ENCODE data around the gene RASA3.

- no peak for TF ChIP-seq GATA3 (IDR thresholded peaks at IDR 0.05; ENCODE audit: low read depth, low read length)
- no peak for TF ChIP-seq GATA2 (IDR thresholded peaks at IDR 0.05; ENCODE audit: low read depth, low read length)
Measured at GRCh38 chr13:114047358-114047881, 85.0 kb downstream of the RASA3 start.
